Measurements from ENCODE around the gene STX16.

The STX16 gene

DNA sequence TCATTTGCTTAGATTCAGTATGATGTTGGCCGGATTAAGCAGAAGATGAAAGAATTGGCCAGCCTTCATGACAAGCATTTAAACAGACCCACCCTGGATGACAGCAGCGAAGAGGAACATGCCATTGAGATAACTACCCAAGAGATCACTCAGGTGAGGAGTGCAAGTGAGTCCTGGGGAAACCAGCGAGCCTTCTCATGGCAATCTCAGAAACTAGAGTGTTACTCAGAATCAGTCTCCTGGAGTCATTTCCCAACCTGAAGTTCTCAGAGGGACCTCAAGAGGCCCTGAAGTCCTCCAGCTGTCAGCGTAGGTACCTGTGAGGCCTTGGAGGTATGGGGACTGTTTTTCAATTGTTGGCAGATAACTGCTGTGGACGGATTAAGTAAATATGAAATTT lies 16.9 kb downstream of the STX16 start:
- Histone ChIP-seq H3K56ac (ENCODE audit: low read length) (no peak overlapping the region), H3K4me2 (ENCODE audit: low read length) (no peak overlapping the region), H3K27me3 (ENCODE audit: insufficient read depth, low read length, poor library complexity) (no peaks in the 10 kb centered on the region), H3K18ac (ENCODE audit: low read length) (peak overlapping the region; percentile 41), H3K79me1 (ENCODE audit: low read length) (peaks cover 12% of the 10 kb centered on the region), H2BK15ac (replicated peaks; ENCODE audit: low read depth) (no peak overlapping the region), H3K4ac (ENCODE audit: low read depth, low read length) (no peak overlapping the region), H3K27ac (ENCODE audit: low read depth, low read length) (no peak overlapping the region), H4K8ac (ENCODE audit: low read depth, low read length) (no peak overlapping the region), H3K23ac (ENCODE audit: low read length) (no peak overlapping the region), H3K36me3 (ENCODE audit: control insufficient read depth, insufficient read depth, low read length) (peaks cover 3% of the 10 kb centered on the region), H2BK5ac (ENCODE audit: low read length) (no peak overlapping the region), H3K79me2 (ENCODE audit: control insufficient read depth, insufficient read depth, low read length) (peaks cover 12% of the 10 kb centered on the region), H3K4me1 (ENCODE audit: control insufficient read depth, low read depth, low read length) (peaks cover 10% of the 10 kb centered on the region), H4K5ac (ENCODE audit: low read length) (no peak overlapping the region), H3K4me3 (ENCODE audit: low read length) (no peak overlapping the region), H2AK5ac (ENCODE audit: low read length) (no peak overlapping the region), H3K9ac (ENCODE audit: low read length) (no peak overlapping the region), H2BK120ac (ENCODE audit: low read depth, low read length) (no peak overlapping the region)
- peak; percentile 51 for DNase-seq
- WGBS (ENCODE audit: extremely low coverage, insufficient coverage, low lambda C conversion rate): no CpG with 5 or more reads among the region's 5 CpGs

DNA sequence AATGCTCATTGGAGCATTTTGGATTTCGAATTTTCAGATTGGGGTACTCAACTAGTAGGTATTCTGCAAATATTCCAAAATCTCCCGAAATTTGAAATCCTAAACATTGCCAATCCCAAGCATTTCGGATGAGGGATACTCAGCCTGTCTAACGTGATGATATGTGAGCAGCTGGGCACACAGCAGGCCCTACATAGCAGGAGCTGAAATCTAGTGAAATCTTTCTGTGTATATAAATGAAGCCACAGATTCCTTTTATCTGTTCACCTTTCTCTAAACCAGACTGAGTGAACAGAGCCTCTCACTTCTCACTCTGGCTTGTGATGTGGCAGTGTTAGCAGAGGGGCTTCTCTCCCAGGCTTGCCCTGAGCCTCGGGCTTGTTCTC lies 17.8 kb downstream of the STX16 start:
- no peak overlapping the region for H3K23ac ChIP-seq (ENCODE audit: low read length)
- H3K9ac ChIP-seq (ENCODE audit: low read length): peak overlapping the region; percentile 44
- no peak overlapping the region for H3K4ac ChIP-seq (ENCODE audit: low read depth, low read length)
- peak overlapping the region; percentile 91 for H3K27ac ChIP-seq (ENCODE audit: low read depth, low read length)
- H3K18ac ChIP-seq (ENCODE audit: low read length): peak overlapping the region; percentile 4
- H3K36me3 ChIP-seq (ENCODE audit: control insufficient read depth, insufficient read depth, low read length): peaks cover 5% of the 10 kb centered on the region
- peaks cover 10% of the 10 kb centered on the region for H3K4me1 ChIP-seq (ENCODE audit: control insufficient read depth, low read depth, low read length)
- peak overlapping the region; percentile 40 for H3K56ac ChIP-seq (ENCODE audit: low read length)
- H3K79me1 ChIP-seq (ENCODE audit: low read length): peaks cover 8% of the 10 kb centered on the region
- H3K4me2 ChIP-seq (ENCODE audit: low read length): no peak overlapping the region
- no peaks in the 10 kb centered on the region for H3K27me3 ChIP-seq (ENCODE audit: insufficient read depth, low read length, poor library complexity)
- no peak overlapping the region for H2AK5ac ChIP-seq (ENCODE audit: low read length)
- no CpG with 5 or more reads among the region's 5 CpGs for WGBS (ENCODE audit: extremely low coverage, insufficient coverage, low lambda C conversion rate)
- H4K5ac ChIP-seq (ENCODE audit: low read length): no peak overlapping the region
- H2BK15ac ChIP-seq (replicated peaks; ENCODE audit: low read depth): no peak overlapping the region
- peaks cover 8% of the 10 kb centered on the region for H3K79me2 ChIP-seq (ENCODE audit: control insufficient read depth, insufficient read depth, low read length)
- H3K4me3 ChIP-seq (ENCODE audit: low read length): no peak overlapping the region
- DNase-seq: no peak
- no peak overlapping the region for H4K8ac ChIP-seq (ENCODE audit: low read depth, low read length)
- peak overlapping the region; percentile 76 for H2BK120ac ChIP-seq (ENCODE audit: low read depth, low read length)
- H2BK5ac ChIP-seq (ENCODE audit: low read length): no peak overlapping the region

GRCh38 chr20:58669287-58670006 lies 18.4 kb downstream of the STX16 start:
- DNase-seq: peak; percentile 81
- H4K5ac ChIP-seq (ENCODE audit: low read length): no peak overlapping the region
- no peak overlapping the region for H3K4me2 ChIP-seq (ENCODE audit: low read length)
- no peak overlapping the region for H3K4ac ChIP-seq (ENCODE audit: low read depth, low read length)
- peak overlapping the region; percentile 54 for H2BK5ac ChIP-seq (ENCODE audit: low read length)
- no peak overlapping the region for H2AK5ac ChIP-seq (ENCODE audit: low read length)
- no peak overlapping the region for H3K23ac ChIP-seq (ENCODE audit: low read length)
- peaks cover 10% of the 10 kb centered on the region for H3K4me1 ChIP-seq (ENCODE audit: control insufficient read depth, low read depth, low read length)
- H3K4me3 ChIP-seq (ENCODE audit: low read length): no peak overlapping the region
- H3K18ac ChIP-seq (ENCODE audit: low read length): peak overlapping the region; percentile 4
- H2BK15ac ChIP-seq (replicated peaks; ENCODE audit: low read depth): no peak overlapping the region
- H3K9ac ChIP-seq (ENCODE audit: low read length): peak overlapping the region; percentile 44
- no peak overlapping the region for H4K8ac ChIP-seq (ENCODE audit: low read depth, low read length)
- H2BK120ac ChIP-seq (ENCODE audit: low read depth, low read length): no peak overlapping the region
- no peaks in the 10 kb centered on the region for H3K27me3 ChIP-seq (ENCODE audit: insufficient read depth, low read length, poor library complexity)
- peaks cover 8% of the 10 kb centered on the region for H3K79me2 ChIP-seq (ENCODE audit: control insufficient read depth, insufficient read depth, low read length)
- H3K79me1 ChIP-seq (ENCODE audit: low read length): peaks cover 8% of the 10 kb centered on the region
- H3K27ac ChIP-seq (ENCODE audit: low read depth, low read length): peak overlapping the region; percentile 91
- H3K36me3 ChIP-seq (ENCODE audit: control insufficient read depth, insufficient read depth, low read length): peaks cover 5% of the 10 kb centered on the region
- H3K56ac ChIP-seq (ENCODE audit: low read length): peak overlapping the region; percentile 40
- WGBS (ENCODE audit: extremely low coverage, insufficient coverage, low lambda C conversion rate): no CpG with 5 or more reads among the region's 16 CpGs

- WGBS (ENCODE audit: extremely low coverage, insufficient coverage, low lambda C conversion rate): no CpG with 5 or more reads among the region's 1 CpG
- Histone ChIP-seq H2AK5ac (ENCODE audit: low read length) (no peak overlapping the region), H3K23ac (ENCODE audit: low read length) (no peak overlapping the region), H3K79me1 (ENCODE audit: low read length) (peaks cover 6% of the 10 kb centered on the region), H3K56ac (ENCODE audit: low read length) (no peak overlapping the region), H3K27me3 (ENCODE audit: insufficient read depth, low read length, poor library complexity) (no peaks in the 10 kb centered on the region), H3K18ac (ENCODE audit: low read length) (no peak overlapping the region), H3K4me1 (ENCODE audit: control insufficient read depth, low read depth, low read length) (peaks cover 10% of the 10 kb centered on the region), H2BK120ac (ENCODE audit: low read depth, low read length) (no peak overlapping the region), H3K4ac (ENCODE audit: low read depth, low read length) (no peak overlapping the region), H4K5ac (ENCODE audit: low read length) (no peak overlapping the region), H3K4me3 (ENCODE audit: low read length) (no peak overlapping the region), H3K9ac (ENCODE audit: low read length) (no peak overlapping the region), H2BK15ac (replicated peaks; ENCODE audit: low read depth) (no peak overlapping the region), H3K79me2 (ENCODE audit: control insufficient read depth, insufficient read depth, low read length) (peaks cover 5% of the 10 kb centered on the region), H3K27ac (ENCODE audit: low read depth, low read length) (no peak overlapping the region), H2BK5ac (ENCODE audit: low read length) (no peak overlapping the region), H4K8ac (ENCODE audit: low read depth, low read length) (no peak overlapping the region), H3K4me2 (ENCODE audit: low read length) (no peak overlapping the region), H3K36me3 (ENCODE audit: control insufficient read depth, insufficient read depth, low read length) (peaks cover 5% of the 10 kb centered on the region)
- DNase-seq: no peak
These were observed 19.0 kb downstream of the STX16 start for GRCh38 chr20:58670102-58670501.

GRCh38 chr20:58670659-58671058 lies 19.6 kb downstream of the STX16 start:
- H3K4me1 ChIP-seq (ENCODE audit: control insufficient read depth, low read depth, low read length): peaks cover 10% of the 10 kb centered on the region
- no peak overlapping the region for H4K8ac ChIP-seq (ENCODE audit: low read depth, low read length)
- no peak overlapping the region for H4K5ac ChIP-seq (ENCODE audit: low read length)
- no peak overlapping the region for H2AK5ac ChIP-seq (ENCODE audit: low read length)
- H3K18ac ChIP-seq (ENCODE audit: low read length): no peak overlapping the region
- H2BK15ac ChIP-seq (replicated peaks; ENCODE audit: low read depth): no peak overlapping the region
- H3K79me2 ChIP-seq (ENCODE audit: control insufficient read depth, insufficient read depth, low read length): peaks cover 1% of the 10 kb centered on the region
- DNase-seq: no peak
- H3K23ac ChIP-seq (ENCODE audit: low read length): no peak overlapping the region
- H3K4me3 ChIP-seq (ENCODE audit: low read length): no peak overlapping the region
- H3K56ac ChIP-seq (ENCODE audit: low read length): peak overlapping the region; percentile 73
- peak overlapping the region; percentile 22 for H3K9ac ChIP-seq (ENCODE audit: low read length)
- no CpG with 5 or more reads among the region's 4 CpGs for WGBS (ENCODE audit: extremely low coverage, insufficient coverage, low lambda C conversion rate)
- no peak overlapping the region for H3K4me2 ChIP-seq (ENCODE audit: low read length)
- H3K79me1 ChIP-seq (ENCODE audit: low read length): peaks cover 4% of the 10 kb centered on the region
- H3K27ac ChIP-seq (ENCODE audit: low read depth, low read length): peak overlapping the region; percentile 43
- no peak overlapping the region for H3K4ac ChIP-seq (ENCODE audit: low read depth, low read length)
- peak overlapping the region; percentile 53 for H2BK5ac ChIP-seq (ENCODE audit: low read length)
- peaks cover 5% of the 10 kb centered on the region for H3K36me3 ChIP-seq (ENCODE audit: control insufficient read depth, insufficient read depth, low read length)
- H3K27me3 ChIP-seq (ENCODE audit: insufficient read depth, low read length, poor library complexity): no peaks in the 10 kb centered on the region
- no peak overlapping the region for H2BK120ac ChIP-seq (ENCODE audit: low read depth, low read length)

- no peak overlapping the region for H2BK120ac ChIP-seq (ENCODE audit: low read depth, low read length)
- DNase-seq: no peak
- H3K79me2 ChIP-seq (ENCODE audit: control insufficient read depth, insufficient read depth, low read length): no peaks in the 10 kb centered on the region
- H3K9ac ChIP-seq (ENCODE audit: low read length): no peak overlapping the region
- no peak overlapping the region for H2AK5ac ChIP-seq (ENCODE audit: low read length)
- H3K4me2 ChIP-seq (ENCODE audit: low read length): no peak overlapping the region
- H3K4me3 ChIP-seq (ENCODE audit: low read length): no peak overlapping the region
- H3K4ac ChIP-seq (ENCODE audit: low read depth, low read length): no peak overlapping the region
- peaks cover 3% of the 10 kb centered on the region for H3K79me1 ChIP-seq (ENCODE audit: low read length)
- no peaks in the 10 kb centered on the region for H3K27me3 ChIP-seq (ENCODE audit: insufficient read depth, low read length, poor library complexity)
- no peak overlapping the region for H3K27ac ChIP-seq (ENCODE audit: low read depth, low read length)
- H3K36me3 ChIP-seq (ENCODE audit: control insufficient read depth, insufficient read depth, low read length): peaks cover 8% of the 10 kb centered on the region
- H2BK5ac ChIP-seq (ENCODE audit: low read length): no peak overlapping the region
- no peak overlapping the region for H3K23ac ChIP-seq (ENCODE audit: low read length)
- H4K8ac ChIP-seq (ENCODE audit: low read depth, low read length): no peak overlapping the region
- H3K18ac ChIP-seq (ENCODE audit: low read length): no peak overlapping the region
- H2BK15ac ChIP-seq (replicated peaks; ENCODE audit: low read depth): no peak overlapping the region
- WGBS (ENCODE audit: extremely low coverage, insufficient coverage, low lambda C conversion rate): no CpG with 5 or more reads among the region's 9 CpGs
- H3K56ac ChIP-seq (ENCODE audit: low read length): no peak overlapping the region
- H3K4me1 ChIP-seq (ENCODE audit: control insufficient read depth, low read depth, low read length): peaks cover 11% of the 10 kb centered on the region
- H4K5ac ChIP-seq (ENCODE audit: low read length): no peak overlapping the region
These were observed 22.0 kb downstream of the STX16 start for GRCh38 chr20:58673119-58673518.

All from mesendoderm (in vitro differentiated cells).